HCT116 (cell line): ENCODE data around the gene MED13L. TPM values are rescaled to one million over a fixed set of nuclear protein-coding genes. Genes with fewer than 3 reads are reported as not detected.

Experiments
- ATAC-seq: fragments of 200-7000 bp; cut with Tn5 transposase; 2 replicates; pipeline ENCODE4 v1.9.1; 2020; ENCODE audit warnings: mild to moderate bottlenecking, moderate library complexity
- BruUV-seq: library from RNA; stranded (reverse); fragments of 400-500 nt; replicated peaks from 2 replicates; lab custom pipeline; 2021; lab: Mats Ljungman, UMichigan
- CTCF ChIA-PET: fragments of 300-600 bp; sonication (Branson Sonifier 250); formaldehyde crosslinking; loops from one replicate; lab custom pipeline; 2021; ENCODE audit warnings: antibody characterized with exemption; lab: Charles Lee
- POLR2A ChIA-PET: fragments of 300-600, 350-600 bp; sonication (Branson Sonifier 250); formaldehyde crosslinking; loops from one replicate; lab custom pipeline; 2021; ENCODE audit warnings: antibody characterized with exemption; lab: Charles Lee
- RAD21 ChIA-PET, 2 experiments: fragments of 300-600 bp; sonication (Branson Sonifier 250); formaldehyde crosslinking; loops; one replicate each; lab custom pipeline; 2023; ENCODE audit warnings: low total read pairs in 2 of 2; ENCODE audit not compliant: uncharacterized antibody in 2 of 2, unreplicated experiment in 2 of 2, low non-redundant PET in 1 of 2; lab: Charles Lee
- DNase-seq: peaks from one replicate; pipeline ENCODE4 v3.0.0-alpha.2; 2010; ENCODE audit warnings: low read depth, low spot score
- H2AFZ ChIP-seq: fragments of 200-600 bp; shearing (Covaris generic), sonication (generic); 2 replicates; pipeline ENCODE4 v1.6.1; 2017; ENCODE audit warnings: low read depth, mixed run types, mixed read lengths, antibody characterized with exemption, low read length; ENCODE audit not compliant: poor library complexity, severe bottlenecking
- H3K27ac ChIP-seq: 2 replicates; pipeline ENCODE4 v1.5.1; 2012; ENCODE audit warnings: low read depth, low read length
- H3K27me3 ChIP-seq: fragments of 200-600 bp; sonication (generic); 2 replicates; pipeline ENCODE4 v1.6.1; 2016; ENCODE audit warnings: mixed run types, low read length, mixed read lengths; ENCODE audit not compliant: insufficient read depth
- H3K36me3 ChIP-seq, 2 experiments: fragments of 200-500 bp in 1 of 2; fragments of 200-600 bp in 1 of 2; sonication (Bioruptor generic) in 1 of 2; sonication (generic) in 1 of 2; 2 replicates each; pipeline versions ENCODE4 v1.5.1 to v1.6.1; 2014 to 2016; ENCODE audit warnings: low read length in 2 of 2, inconsistent platforms in 1 of 2, mixed read lengths in 1 of 2, mixed run types in 1 of 2; ENCODE audit not compliant: insufficient read depth in 2 of 2, control insufficient read depth in 1 of 2
- H3K4me1 ChIP-seq, 2 experiments: fragments of 200-600 bp in 1 of 2; sonication (generic) in 1 of 2; 2 replicates each; pipeline versions ENCODE4 v1.5.1 to v1.6.1; 2012 to 2017; ENCODE audit warnings: low read length in 2 of 2, inconsistent platforms in 1 of 2, mild to moderate bottlenecking in 1 of 2, mixed read lengths in 1 of 2, mixed run types in 1 of 2, moderate library complexity in 1 of 2; ENCODE audit not compliant: insufficient read depth in 2 of 2, control insufficient read depth in 1 of 2
- H3K4me2 ChIP-seq: fragments of 200-600 bp; sonication (generic); 2 replicates; pipeline ENCODE4 v1.6.1; 2017; ENCODE audit warnings: mixed run types, low read length, mixed read lengths
- H3K4me3 ChIP-seq, 2 experiments: fragments of 200-600 bp in 1 of 2; sonication (generic) in 1 of 2; replicated peaks in 1 of 2; 2 replicates each; pipeline ENCODE4 v1.5.1; 2011 to 2016; ENCODE audit warnings: low read length in 2 of 2, control low read depth in 1 of 2, low read depth in 1 of 2, mild to moderate bottlenecking in 1 of 2, mixed read lengths in 1 of 2, mixed run types in 1 of 2
- H3K79me2 ChIP-seq: fragments of 200-600 bp; sonication (generic); 2 replicates; pipeline ENCODE4 v1.6.1; 2017; ENCODE audit warnings: mild to moderate bottlenecking, mixed run types, low read length, moderate library complexity, mixed read lengths; ENCODE audit not compliant: insufficient read depth
- H3K9ac ChIP-seq: fragments of 200-600 bp; sonication (generic); 2 replicates; pipeline ENCODE4 v1.6.1; 2016; ENCODE audit warnings: low read length, mixed read lengths
- H3K9me2 ChIP-seq: fragments of 200-600 bp; sonication (generic), shearing (Covaris generic); 2 replicates; pipeline ENCODE4 v1.6.1; 2017; ENCODE audit warnings: mixed run types, mild to moderate bottlenecking, moderate library complexity; ENCODE audit not compliant: insufficient read depth
- H3K9me3 ChIP-seq, 2 experiments: fragments of 200-500 bp in 1 of 2; fragments of 200-600 bp in 1 of 2; sonication (Bioruptor generic) in 1 of 2; sonication (generic) in 1 of 2; 2 replicates each; pipeline ENCODE4 v1.6.1; 2014 to 2017; ENCODE audit warnings: low read length in 2 of 2, mixed read lengths in 2 of 2, inconsistent platforms in 1 of 2, low read depth in 1 of 2, mild to moderate bottlenecking in 1 of 2, mixed run types in 1 of 2, moderate library complexity in 1 of 2; ENCODE audit not compliant: control insufficient read depth in 1 of 2, insufficient read depth in 1 of 2
- H4K20me1 ChIP-seq: fragments of 200-600 bp; sonication (generic), shearing (Covaris generic); 2 replicates; pipeline ENCODE4 v1.6.1; 2017; ENCODE audit warnings: mixed run types, mild to moderate bottlenecking, moderate library complexity; ENCODE audit not compliant: insufficient read depth
- ATF3 ChIP-seq: IDR thresholded peaks from 2 replicates; pipeline ENCODE4 v1.6.1; 2012
- CBX3 ChIP-seq: IDR thresholded peaks from 2 replicates; pipeline ENCODE4 v1.6.1; 2012; ENCODE audit warnings: low read depth
- CEBPB ChIP-seq: IDR thresholded peaks from 2 replicates; pipeline ENCODE4 v1.6.1; 2012; ENCODE audit warnings: low read depth
- ELF1 ChIP-seq: IDR thresholded peaks from 2 replicates; pipeline ENCODE4 v1.6.1; 2012; ENCODE audit warnings: low read depth, borderline replicate concordance
- EZH2 ChIP-seq: fragments of 200-600 bp; sonication (generic); IDR thresholded peaks from 2 replicates; pipeline ENCODE4 v1.6.1; 2017; ENCODE audit warnings: antibody characterized with exemption, mixed run types
- EZH2phosphoT487 ChIP-seq: fragments of 200-600 bp; IDR thresholded peaks from 2 replicates; pipeline ENCODE4 v1.6.1; 2018; ENCODE audit warnings: antibody characterized with exemption, borderline replicate concordance
- FOSL1 ChIP-seq: IDR thresholded peaks from 2 replicates; pipeline ENCODE4 v1.6.1; 2012; ENCODE audit warnings: low read depth
- JUND ChIP-seq: IDR thresholded peaks from 2 replicates; pipeline ENCODE4 v1.6.1; 2012
- POLR2A ChIP-seq: IDR thresholded peaks from 2 replicates; pipeline ENCODE4 v1.7.0; 2011; ENCODE audit warnings: borderline replicate concordance; ENCODE audit not compliant: insufficient read depth, insufficient read length; ENCODE audit errors: extremely low read depth
- POLR2AphosphoS5 ChIP-seq: IDR thresholded peaks from 2 replicates; pipeline ENCODE4 v1.6.1; 2011; ENCODE audit warnings: mild to moderate bottlenecking, low read depth, low read length, moderate library complexity
- REST ChIP-seq: IDR thresholded peaks from 2 replicates; pipeline ENCODE4 v1.6.1; 2012; ENCODE audit warnings: low read depth
- SIN3A ChIP-seq: IDR thresholded peaks from 2 replicates; pipeline ENCODE4 v1.6.1; 2012; ENCODE audit warnings: low read depth
- SP1 ChIP-seq: IDR thresholded peaks from 2 replicates; pipeline ENCODE4 v1.6.1; 2012; ENCODE audit warnings: low read depth
- SRF ChIP-seq: IDR thresholded peaks from 2 replicates; pipeline ENCODE4 v1.6.1; 2012; ENCODE audit warnings: low read depth
- TCF7L2 ChIP-seq: IDR thresholded peaks from 2 replicates; pipeline ENCODE4 v1.7.0; 2011; ENCODE audit warnings: borderline replicate concordance, inconsistent platforms; ENCODE audit not compliant: insufficient read depth, insufficient read length; ENCODE audit errors: extremely low read depth
- YY1 ChIP-seq: IDR thresholded peaks from 2 replicates; pipeline ENCODE4 v1.6.1; 2011; ENCODE audit warnings: low read length, low read depth, moderate library complexity, mild to moderate bottlenecking; ENCODE audit not compliant: insufficient replicate concordance; ENCODE audit errors: extremely low read depth
- ZBTB33 ChIP-seq: IDR thresholded peaks from 2 replicates; pipeline ENCODE4 v1.6.1; 2011; ENCODE audit warnings: mild to moderate bottlenecking, low read length, moderate library complexity; ENCODE audit not compliant: insufficient replicate concordance; ENCODE audit errors: extremely low read depth
- ZFX ChIP-seq: fragments of 450-650 bp; IDR thresholded peaks from 2 replicates; pipeline ENCODE4 v1.6.1; 2017
- intact Hi-C: fragments of 100-400 bp; cut with micrococcal nuclease; formaldehyde crosslinking; loops from 2 replicates; pipeline ENCODE4 v1.10.0; 2022
- total RNA-seq: library from RNA; stranded (reverse); gene quantifications from one replicate; pipeline ENCODE4 v1.2.1, GENCODE V29; 2021; ENCODE audit not compliant: unreplicated experiment

Gene MED13L
- total RNA-seq, 1 experiment from 2014 or later, result 176 TPM

- intact Hi-C loops, result no loop called here
- Histone ChIP-seq H3K9me2 (no peaks in the 10 kb centered on the region), H3K4me3 (no peak overlapping the region), H4K20me1 (no peaks in the 10 kb centered on the region), H3K27me3 (no peaks in the 10 kb centered on the region), H3K79me2 (no peaks in the 10 kb centered on the region), H3K36me3 (no peaks in the 10 kb centered on the region), H3K9me3 (peaks cover 3 to 6% of the 10 kb centered on the region in 2 experiments; a peak in 1 of 4 replicates), H3K4me2 (no peak overlapping the region), H3K9ac (no peak overlapping the region), H3K4me1 (no peaks in the 10 kb centered on the region), H2AFZ (no peak overlapping the region), H3K27ac (no peak overlapping the region)
- ChIA-PET POLR2A (no interaction called here), RAD21 (no interaction called here), CTCF (interaction anchor here (1.1 to 1.5 kb wide), 2 partner anchors 13 to 775 kb away, joined by 3 to 4 read pairs; no protein-coding TSS in a partner anchor)
- no peak for DNase-seq
- no peak for ATAC-seq
- TF ChIP-seq FOSL1 (no peak), SIN3A (no peak), JUND (no peak), SRF (no peak), EZH2phosphoT487 (no peak), POLR2AphosphoS5 (no peak), CEBPB (no peak), CBX3 (no peak), ZBTB33 (no peak), EZH2 (no peak), ATF3 (no peak), SP1 (no peak), REST (no peak), POLR2A (no peak), ZFX (no peak), ELF1 (no peak), TCF7L2 (no peak), YY1 (no peak)
- no TSS peak for BruUV-seq
Measured at GRCh38 chr12:115934046-115934445, 343.4 kb downstream of the MED13L start.
